Urothelium cell line (cell line): ENCODE results near the gene CZIB.

ENCODE experiments used
- DNase-seq: peaks from one replicate; pipeline ENCODE4 v3.0.0; 2011; ENCODE audit warnings: low spot score, mixed read lengths
- FAIRE-seq: peaks from 2 replicates; lab custom pipeline; 2011; peaks lifted over from hg19 to GRCh38; lab: Jason Lieb, UNC

CZIB gene

DNA sequence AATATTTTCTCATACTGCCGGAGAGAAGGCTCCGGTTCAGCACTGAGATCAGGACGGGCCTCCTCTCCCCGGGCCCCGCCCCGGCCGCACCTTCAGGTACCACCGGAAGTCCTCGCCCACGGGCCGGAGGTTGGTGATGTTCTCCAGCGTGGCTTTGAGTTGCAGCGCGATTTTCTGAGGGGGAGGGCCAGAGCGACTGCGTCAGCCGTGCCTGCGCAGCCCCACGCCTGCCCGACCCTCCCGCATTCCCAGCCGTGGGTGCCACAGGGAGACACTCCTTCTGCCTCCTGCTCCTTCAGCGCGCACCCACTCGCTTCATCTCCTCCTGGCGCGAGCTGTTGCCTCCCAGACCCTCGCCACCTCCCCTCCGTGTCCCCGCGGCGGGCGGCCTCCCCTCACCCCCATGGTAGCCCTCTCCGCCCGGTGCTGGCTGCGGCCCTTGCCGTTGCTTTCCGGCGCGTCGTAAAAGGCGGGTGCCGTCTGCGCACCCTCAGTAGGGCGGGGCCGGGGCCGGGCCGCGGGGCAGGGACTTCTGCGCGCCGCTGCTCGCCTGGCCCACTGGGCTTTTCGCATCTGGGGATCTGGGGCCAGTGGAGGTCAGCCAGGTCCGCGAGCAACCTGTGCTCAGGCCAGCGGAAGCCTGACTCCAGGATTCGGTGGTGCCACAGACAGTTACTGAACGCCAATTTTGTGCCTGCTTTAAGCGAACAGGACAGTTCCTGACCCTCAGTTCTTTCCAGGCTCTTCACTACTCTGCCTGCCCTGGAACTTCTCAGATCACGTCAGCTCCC is at the start of gene CZIB:
TSS of gene CZIB (minus strand) at position 464 of the 791 bp plus-strand sequence. CDS start at position 405, 59 bp downstream.
- DNase-seq (peak; percentile 95), FAIRE-seq (peak; percentile 79)

GRCh38 chr1:53270107-53270506 is 49.7 kb upstream of the CZIB start:
- no peak for FAIRE-seq
- DNase-seq: no peak

DNA sequence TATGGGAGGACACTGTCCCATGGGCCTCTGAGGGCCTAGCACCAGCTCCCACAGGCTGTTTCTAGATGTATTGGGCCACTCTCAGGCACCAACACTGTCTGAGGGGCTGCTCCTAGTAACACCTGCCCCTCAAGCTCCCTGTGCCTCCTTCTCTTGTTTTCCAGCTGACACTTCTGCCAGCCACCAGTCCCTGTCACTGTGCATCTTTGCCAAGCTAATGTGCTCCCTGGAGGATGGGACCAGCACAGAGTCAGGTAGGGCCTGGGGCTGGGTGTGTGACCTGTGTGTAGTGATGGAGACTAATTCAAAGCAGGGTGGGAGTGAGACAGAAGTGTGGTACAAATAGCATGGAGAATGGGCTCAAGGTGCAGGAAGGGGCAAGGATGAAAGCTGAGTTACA is 47.3 kb upstream of the CZIB start:
- no peak for DNase-seq
- no peak for FAIRE-seq

DNA sequence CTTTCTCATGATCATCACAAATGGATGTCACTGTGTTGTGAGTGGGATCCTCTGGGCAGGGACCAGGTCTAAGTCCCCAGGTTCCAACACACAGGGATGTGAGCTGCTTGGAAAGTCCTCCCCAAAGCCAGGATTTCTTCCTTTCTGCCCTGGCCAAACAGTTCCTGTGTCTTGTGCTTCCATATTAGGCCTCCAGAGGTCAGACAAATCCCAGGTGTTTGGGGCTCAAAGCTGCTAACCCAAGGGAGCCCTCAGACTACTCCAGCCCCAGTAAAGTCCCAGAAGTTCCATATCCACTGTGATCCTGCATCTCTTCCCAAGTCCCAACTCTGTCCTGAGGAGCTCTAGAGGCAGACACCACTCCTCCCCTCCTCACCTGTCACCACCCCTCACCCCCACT is 45.6 kb upstream of the CZIB start:
- DNase-seq (peak; percentile 40), FAIRE-seq (no peak)

DNA sequence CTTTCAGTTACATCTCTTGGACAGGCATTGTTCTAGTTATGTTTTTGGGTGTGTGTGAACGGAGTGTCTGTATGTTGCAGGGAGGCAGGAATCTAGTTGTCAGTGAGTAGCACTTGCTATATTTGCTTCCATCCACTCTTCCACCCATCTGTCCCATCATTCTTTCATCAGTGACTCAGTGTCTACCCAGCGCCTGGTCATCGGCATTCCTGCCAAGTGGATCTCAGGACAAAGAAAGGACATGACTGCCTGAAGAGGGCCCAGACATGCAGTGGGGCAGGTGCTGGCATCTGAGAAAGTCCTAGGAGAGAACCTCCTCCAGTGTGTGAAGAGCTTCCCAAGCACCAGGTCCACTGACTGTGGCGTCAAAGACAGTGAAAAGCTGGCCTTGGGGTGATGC is 45.1 kb upstream of the CZIB start:
- FAIRE-seq (no peak), DNase-seq (no peak)

DNA sequence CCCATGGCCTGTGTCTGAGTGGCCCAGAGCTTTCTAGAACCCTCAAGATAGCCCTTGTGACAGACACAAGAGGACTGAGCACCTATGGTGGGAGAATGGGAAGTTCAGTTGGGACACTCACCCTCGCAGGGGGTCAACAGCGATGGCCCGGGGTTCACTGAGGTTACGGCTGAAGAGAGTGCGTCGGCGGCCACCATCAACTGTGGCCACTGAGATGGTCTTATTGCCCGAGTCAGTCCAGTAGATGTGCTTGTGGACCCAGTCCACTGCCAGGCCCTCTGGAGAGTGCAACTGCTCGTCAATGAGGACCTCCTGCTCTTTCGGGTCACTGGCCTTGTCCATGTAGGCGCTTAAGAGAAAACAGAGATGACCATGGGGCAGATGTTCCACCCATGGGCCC is 43.6 kb upstream of the CZIB start:
- no peak for FAIRE-seq

DNA sequence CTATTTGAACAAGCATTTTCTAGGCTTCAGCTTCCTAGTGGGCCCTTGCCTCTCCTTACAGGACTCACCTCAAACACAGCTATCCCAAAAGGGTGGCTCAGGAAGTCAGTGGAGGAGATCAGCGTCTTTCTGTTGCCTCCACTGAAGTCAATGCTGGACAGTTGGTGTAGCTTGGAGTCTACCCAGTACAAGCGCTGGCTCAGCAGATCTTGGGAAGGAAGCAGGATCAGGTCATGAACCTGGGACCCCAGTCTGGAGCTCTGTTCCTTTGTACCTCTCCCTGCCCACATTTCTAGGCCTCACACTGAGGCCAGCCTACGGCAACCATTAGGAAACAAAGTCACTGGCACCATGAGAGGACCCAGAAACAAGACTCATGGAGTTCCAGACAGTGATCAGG is 41.6 kb upstream of the CZIB start:
- DNase-seq (no peak), FAIRE-seq (no peak)

More for the DNA sequence above, 43.6 kb upstream of the CZIB start:
- no peak for DNase-seq

- no peak for FAIRE-seq
- DNase-seq: no peak
These were observed 40.3 kb upstream of the CZIB start for GRCh38 chr1:53260631-53261247.

DNA sequence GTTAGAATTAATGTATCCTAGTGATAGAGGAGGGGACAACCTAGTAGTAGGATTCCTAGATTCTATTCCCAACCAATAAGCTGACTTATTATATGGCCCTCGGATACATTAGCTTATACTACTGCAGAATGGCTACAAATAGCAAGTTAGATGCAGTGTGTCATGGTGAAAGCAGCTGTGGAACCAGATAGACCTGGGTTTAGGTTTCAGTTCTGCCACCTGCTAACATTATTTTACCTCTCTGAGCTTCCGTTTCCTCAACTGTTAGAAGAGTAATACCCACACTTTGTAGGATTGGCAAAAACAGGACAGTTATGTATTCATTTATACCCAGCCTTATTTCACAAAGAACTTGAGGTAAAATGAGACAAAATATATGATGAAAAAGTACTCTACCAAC is 39.5 kb upstream of the CZIB start:
- DNase-seq (no peak), FAIRE-seq (no peak)

GRCh38 chr1:53258216-53258615 is 37.8 kb upstream of the CZIB start:
- no peak for DNase-seq
- FAIRE-seq: no peak

DNA sequence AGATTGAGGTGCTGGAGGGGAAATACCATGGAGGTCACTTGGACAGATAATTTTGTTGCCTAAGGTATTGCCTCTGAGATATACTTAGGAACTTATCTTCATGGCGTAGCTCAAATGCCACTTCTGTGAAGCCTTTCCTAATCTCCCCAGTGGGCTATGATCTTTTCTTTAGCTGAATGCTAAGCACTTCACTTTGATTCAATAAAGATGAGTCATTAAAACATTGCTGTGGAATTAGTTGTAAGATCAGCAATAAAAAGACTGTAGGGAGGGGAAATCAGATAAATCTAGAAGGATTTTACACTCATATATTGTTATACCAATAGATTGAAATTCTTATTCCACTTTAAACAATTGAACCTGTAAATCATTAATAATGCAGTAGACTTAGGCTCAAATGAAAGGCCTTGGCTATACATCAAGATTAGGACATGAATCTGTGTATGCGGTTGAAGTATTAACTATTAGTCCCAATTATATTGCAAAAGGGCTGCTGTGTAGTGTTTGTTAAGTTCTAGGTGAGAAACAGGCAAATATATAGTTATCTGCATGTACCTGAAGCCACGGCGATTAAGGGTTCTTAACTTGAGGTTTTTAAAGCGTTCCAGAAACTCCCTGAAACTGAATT is 37.1 kb upstream of the CZIB start:
- no peak for FAIRE-seq

GRCh38 chr1:53256511-53257453 is 36.3 kb upstream of the CZIB start:
- no peak for DNase-seq
- no peak for FAIRE-seq

More for the DNA sequence above, 37.1 kb upstream of the CZIB start:
- DNase-seq: no peak

- no peak for FAIRE-seq
- DNase-seq: no peak
These were observed 34.6 kb upstream of the CZIB start for GRCh38 chr1:53255031-53255430.

- FAIRE-seq: no peak
- DNase-seq: no peak
These were observed 33.7 kb upstream of the CZIB start for GRCh38 chr1:53254011-53254640.

- FAIRE-seq (no peak), DNase-seq (no peak)
These were observed 29.9 kb upstream of the CZIB start for GRCh38 chr1:53250325-53250724.

- DNase-seq: no peak
- FAIRE-seq: no peak
These were observed 29.3 kb upstream of the CZIB start for GRCh38 chr1:53249706-53250105.

- DNase-seq (no peak), FAIRE-seq (no peak)
These were observed 26.1 kb upstream of the CZIB start for GRCh38 chr1:53246261-53247134.

DNA sequence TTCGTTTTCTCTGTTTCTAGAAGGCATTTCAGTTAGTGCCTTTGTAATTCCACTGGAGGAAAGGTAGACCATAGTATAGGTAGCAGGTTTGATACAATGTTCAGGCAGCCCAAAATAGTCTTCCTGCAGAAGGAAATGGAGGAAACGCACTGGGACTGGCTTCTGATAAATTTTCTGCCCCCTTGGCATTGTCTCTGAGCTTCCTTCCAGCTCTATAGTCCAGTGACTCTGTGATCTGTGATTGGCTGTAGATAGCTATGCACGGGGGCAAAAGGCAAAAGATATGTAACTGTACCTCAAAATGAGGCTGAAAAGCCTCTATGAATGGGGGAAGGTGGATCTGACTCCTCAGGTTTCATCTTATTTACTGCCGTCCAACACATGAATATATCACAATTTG is 23.7 kb upstream of the CZIB start:
- DNase-seq (no peak), FAIRE-seq (no peak)

DNA sequence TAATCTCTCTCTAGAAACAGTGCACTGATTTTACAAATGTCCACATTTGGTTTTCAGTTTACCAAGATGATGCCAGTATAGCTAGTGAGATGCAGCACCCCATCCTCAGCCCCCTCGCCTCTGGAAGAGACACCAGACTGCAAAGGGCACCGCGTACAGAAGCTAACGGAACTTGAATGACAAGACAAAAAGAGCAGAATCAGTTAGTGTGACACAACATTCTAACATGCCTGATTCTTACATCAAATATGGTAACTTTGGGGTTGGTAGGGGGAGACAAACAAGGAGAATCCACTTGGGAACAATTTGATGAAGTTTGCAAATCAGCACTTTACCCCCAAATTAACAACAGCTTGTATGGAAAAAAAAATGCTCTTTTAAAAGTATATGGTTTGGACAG is 21.9 kb upstream of the CZIB start:
- FAIRE-seq (no peak), DNase-seq (no peak)

- FAIRE-seq: no peak
- DNase-seq: no peak
These were observed 21.4 kb upstream of the CZIB start for GRCh38 chr1:53241828-53242227.
